ENCODE data around the gene PIGU.
"Not testable (repeated sequence)": the region's sequence is repeated elsewhere in the genome, so short reads cannot be mapped to it uniquely, and the experiment has no call there.

The PIGU gene

DNA sequence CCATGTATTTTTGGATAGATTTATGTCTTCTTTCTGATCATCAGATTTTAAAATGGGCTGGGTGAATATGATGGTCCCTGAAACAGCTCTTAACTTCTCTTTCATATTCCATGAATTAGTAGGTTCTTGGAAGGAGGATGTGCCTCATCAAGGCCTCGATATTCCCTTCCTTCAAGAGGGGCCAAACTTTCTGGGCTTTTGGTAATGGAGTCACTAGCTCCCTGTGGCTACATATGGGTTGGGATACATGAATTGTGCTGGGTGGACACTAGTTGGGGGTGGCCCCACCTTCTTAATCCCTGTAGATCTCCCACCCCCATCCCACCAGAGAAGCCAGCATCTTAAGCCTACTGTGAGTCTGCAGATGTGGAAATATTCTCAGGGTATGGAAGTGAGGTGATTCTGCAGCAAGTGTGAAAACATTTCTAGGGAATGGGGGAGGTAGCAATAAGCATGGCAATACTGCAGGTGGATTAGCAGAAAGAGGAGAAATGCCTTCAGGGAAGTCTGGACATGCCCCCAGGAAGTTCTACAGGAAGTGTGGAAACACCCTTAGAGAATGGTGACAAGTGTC is 29.5 kb upstream of the PIGU start:
- no peak for DNase-seq

DNA sequence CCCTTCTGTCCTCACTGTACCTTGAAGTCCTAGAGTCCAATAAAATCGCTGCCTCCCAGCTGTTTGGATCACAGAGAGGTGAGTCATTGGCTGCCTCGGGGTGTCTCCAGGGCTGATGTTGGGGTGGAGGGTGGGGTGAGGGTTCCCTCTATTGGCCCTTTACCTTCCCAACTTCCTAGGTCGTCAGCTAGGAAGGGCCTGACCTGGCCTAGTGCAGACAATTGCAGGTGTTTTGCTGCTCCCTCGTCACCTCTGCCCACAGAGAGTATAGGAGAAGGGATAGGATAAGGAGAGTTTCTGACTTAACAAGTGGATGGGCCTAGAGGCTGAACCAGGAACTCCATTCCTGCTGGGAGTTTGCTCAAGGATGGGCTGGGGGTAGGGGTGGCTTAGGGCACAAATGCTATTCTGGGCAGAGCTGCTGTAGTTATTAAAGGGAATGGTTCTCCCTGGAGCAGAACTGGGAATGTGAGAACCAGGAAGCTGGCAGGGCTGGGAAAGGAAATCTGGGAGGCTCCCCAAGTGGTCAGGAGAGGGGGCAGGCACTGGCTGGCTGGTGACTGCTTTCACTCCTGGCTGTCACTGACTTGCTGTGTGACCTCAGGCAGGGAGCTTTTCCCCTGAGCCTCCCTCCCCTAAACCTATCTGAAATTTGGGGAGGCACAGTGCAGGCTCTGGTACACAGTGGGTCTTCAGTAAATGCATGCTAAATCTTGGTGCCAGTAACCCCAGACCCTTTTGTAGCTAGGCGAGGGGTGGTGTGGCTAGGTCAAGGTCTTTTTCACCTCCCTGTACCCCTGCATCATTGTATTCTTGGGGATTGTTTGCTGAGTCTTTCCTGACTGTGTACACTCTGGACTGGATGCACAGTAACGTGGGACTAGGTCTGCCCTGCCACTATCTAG is 28.8 kb upstream of the PIGU start:
- no peak for DNase-seq

DNA sequence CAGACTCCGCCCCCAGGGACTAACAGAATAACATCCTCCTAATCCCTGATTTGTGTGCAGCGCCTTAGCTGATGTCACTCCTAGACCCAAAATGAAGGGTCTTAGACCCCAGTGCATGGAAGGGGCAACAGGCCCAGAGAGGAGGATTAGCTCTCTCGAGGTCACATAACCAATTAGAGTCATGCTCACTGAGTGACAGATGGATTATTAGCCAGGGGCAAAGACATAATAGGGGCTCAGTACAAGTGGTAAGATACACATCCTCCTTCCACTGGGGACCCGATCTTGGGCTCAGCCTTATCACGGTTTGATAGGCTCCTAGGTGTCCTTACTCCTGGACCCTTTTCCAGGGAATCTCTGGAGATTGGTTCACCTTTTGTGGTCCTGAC is 28.1 kb upstream of the PIGU start:
- no peak for DNase-seq

DNA sequence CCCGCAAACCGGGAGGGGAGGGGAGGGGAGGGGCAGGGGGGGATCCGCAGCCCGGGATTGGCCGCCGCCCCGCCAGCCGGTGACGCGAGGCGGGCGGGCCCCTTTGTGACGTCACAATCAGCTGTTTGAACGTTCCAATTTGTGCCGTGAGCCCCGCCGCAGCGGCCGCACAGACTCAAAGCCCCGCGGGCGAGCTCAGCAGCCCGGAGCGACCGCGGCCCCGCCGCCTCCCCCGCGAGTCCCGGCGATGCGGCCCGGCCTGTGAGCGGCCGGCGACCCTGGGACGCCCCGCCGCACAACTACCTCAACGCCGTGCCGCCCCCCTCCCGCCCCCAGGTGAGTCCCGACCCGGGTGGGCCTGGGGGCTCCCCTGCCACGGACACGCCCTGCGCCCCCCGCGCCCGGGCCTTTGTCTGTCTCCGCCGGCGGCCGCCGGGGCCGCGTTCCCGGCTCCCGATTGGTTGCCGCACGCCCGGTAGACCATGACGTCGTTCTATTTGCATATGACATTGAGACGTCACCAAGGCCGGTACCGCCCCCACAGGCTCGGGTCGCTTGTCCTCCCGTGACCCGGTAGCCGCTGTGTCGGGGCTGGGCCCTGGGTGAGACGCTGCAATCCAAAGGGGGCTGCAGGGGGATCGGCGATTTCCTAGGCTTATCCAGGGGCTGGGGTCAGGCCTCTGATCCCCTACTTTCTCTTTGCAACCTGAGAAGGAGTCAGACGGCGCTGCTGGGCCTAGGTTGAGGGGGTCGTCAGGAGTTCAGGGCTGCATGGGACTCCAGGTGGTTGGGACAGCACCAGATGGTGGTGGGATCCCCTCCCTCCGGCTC is 27.5 kb upstream of the PIGU start, which contains the start of gene TP53INP2:
Gene TP53INP2, plus strand, starts transcription at position 168 of the 831 bp plus-strand sequence. CDS start 4,396 bp downstream, outside the sequence.
- peak; percentile 65 for DNase-seq

DNA sequence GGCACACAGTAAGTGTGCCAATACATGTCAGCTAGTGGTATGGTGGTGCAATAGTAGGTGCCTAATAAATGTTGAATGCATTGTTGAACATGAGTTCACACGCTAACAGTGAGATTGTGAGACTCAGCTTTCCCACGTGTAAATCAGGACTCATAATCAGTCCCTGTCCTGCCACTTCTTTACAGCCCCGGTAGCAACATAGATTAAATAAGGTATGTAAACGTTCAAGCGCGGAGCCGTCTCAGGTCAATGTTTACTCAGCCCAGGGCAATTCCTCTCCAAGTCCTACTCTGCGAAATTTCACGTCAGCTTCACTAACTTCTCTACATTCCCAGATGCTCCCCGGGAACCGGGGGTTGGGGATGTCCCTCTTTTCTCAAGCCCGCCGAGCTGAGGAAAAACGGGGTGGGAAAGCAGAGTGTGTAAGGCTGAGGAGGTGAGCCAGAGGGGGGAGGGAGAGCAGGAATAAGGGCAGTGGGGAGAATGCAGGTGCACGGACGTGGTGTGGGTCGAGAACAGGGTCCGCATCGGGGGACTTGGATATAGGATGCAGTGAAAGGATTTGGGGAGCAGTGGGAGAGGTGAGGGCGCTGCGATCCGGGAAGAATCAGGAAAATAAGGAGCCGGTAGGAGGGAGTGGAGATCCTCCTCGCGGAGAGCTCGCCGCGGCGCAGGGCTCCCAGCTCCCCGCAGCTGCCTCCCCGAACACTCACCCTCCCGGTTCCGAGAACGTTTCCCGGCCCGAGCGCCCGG is 26.7 kb upstream of the PIGU start:
- no peak for DNase-seq

DNA sequence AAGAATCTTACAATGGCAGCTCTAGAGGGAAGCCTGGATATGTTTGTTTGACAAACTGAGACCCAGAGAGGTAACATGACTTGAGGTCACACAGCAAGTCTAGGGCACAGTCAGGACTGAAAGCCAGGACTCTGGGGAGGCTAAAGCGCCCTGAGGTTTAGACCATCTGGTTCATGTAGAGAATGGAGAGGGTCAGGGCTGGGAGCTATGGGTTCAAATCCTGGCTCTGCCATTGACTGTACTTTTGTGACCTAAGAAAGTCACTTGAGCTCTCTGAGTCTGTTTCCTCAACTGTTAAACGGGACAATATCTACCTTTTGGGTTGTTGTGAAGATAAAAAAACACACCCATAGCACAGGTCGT is 26.1 kb upstream of the PIGU start:
- no peak for DNase-seq

DNA sequence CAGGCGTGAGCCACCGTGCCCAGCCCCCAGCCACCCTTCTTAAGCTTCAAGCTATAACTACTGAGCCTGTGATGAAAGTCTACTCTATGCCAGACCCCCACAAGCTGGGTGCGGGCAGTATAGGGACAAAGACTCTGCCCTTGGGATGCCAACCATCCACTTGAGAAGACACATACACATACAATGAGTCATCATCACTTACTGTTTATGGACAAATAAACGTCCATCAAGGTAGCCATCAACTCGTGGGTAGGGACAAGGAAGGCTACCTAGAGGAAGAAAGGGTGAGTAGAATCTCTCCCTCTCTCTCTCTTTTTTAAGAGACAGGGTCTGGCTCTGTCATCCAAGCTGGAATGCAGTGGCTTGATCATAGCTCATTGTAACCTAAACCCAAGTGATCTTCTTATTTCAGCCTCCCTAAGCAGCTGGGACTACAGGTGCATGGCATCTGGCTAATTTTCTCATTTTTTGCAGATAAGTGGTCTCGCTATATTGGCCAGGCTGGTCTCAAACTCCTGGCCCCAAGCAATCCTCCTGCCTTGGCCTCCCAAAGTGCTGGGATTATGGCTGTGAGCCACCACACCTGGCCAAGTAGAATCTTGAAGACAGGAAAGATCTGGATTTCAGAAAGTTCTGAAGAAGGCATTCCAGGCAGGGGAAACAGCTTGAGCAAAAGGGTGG is 24.7 kb upstream of the PIGU start:
- DNase-seq: no peak

DNA sequence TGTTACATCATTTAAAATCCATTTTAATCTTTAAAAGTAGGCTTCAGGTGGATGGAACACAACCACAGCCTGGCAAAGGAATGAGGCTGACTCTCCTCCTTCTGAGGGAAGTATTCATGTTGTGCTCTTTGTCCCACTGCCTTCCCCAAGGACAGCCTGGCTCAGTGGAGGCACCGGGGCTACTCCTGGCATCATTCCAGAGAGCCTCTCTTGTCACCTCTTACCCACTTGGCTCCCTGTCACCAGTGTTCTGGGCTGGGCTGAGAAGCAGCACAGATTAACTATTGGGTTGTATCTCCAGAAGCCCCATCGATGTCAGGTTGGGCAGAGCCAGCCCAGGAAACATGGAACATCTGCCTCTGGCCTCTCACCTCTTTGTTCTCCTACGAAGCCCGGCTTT is 16.5 kb upstream of the PIGU start:
- DNase-seq: no peak

DNA sequence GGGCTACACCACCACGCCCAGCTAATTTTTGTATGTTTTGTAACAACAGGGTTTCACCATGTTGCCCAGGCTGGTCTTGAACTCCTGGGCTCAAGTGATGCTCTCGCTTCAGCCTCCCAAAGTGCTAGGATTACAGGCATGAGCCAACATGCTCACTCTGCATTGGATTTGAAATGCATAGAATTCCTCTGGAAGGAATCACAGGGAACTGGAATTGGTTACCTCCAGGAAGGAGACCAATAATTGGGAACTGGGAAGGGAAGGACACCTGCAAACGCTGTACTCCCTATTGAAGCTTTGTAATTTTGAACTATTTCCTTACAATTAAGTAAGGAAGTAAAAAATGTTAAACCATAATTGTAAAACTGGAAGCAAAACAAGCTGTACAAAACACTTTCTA is 14.9 kb upstream of the PIGU start:
- DNase-seq: no peak

DNA sequence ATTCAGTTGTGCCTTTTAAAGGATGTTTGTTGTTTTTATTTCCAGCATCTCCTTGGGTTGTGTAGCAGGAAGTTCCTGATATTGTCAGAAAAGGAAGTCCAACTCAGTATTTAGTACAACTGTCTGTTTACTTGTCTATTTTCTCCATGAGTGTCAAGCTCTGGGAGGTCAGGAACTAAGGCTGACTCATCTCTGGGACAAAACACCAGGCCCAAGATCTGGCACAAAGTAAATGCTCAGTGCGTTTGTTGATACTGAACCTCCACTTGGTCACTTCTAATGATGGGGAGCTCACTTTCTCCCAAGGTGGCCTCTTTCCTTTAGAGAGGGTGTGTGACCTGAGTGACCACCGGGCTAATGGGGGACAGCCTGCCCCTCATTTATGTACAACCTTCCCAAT is 12.6 kb upstream of the PIGU start:
- no peak for DNase-seq

DNA sequence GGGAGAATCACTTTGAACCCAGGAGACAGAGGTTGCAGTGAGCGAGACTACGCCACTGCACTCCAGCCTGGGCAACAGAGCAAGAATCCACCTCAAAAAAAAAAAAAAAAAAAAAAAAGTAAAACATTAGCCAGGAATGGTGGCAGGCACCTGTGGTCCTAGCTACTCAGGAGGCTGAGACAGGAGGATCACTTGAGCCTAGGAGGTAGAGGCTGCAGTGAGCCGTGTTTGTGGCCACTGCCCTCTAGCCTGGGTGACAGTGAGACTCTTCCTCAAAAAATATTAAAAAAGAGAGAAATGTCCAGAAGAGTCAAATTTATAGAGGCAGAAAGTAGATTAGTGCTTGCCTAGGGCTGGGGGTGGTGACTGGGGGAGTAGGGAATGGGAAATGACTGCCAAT is 6.8 kb upstream of the PIGU start:
- DNase-seq: no peak

DNA sequence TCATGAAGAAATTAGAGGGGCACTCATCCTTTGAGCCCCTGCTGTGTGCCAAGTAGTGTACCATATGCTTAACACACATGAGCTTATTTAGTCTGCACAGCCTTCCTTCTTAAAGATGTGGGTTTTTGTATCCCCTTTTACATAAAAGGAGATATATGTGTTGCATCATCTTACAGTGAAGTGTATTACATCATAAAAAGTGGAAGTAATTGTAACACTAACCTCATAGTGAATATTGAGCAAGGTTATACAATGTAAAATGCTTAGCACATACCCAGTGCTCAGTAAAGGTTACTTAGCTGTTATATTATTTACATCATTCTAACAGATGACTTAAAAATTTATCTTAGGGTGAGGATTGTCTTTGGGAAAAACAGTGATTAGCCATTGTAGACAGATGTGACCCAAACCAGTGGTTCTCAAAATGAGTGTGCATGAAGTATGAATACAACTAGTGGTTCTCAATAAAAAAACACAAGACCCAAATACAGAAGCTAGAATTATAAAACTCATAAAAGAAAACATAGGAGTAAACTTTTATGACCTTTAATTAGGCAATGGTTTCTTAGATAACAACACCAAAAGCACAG is 3.8 kb upstream of the PIGU start:
- no peak for DNase-seq

DNA sequence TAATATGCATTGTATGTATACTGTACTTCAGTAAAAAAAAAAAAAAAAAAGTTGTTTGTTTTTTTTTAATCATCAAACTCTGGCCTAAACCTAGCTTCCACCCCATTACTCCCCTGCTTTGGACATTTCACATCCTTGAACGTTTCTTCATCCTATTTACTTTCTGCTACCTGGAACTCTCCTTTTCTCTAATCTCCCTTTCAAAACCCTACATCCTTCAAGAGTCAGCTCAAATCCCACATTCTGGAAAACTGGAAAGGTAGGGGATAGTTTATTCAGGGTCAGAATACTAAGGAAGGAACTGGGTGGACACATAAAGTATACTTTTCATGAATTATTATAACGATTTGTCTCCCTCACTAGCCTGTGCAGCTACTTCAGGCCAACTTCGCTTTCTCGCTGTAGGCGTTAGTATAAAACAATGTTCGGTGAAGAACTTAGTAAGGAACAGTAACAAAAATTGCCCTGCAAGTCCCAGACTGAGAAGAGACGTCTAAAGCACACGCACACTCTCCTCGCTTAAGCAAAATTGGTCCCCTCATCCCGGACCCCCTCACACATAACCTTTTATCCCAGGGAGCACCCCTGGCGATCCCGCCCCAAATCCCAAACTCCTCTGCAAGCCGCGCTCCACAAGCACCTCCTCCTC is 775 bp downstream of the PIGU start:
- DNase-seq: no peak

DNA sequence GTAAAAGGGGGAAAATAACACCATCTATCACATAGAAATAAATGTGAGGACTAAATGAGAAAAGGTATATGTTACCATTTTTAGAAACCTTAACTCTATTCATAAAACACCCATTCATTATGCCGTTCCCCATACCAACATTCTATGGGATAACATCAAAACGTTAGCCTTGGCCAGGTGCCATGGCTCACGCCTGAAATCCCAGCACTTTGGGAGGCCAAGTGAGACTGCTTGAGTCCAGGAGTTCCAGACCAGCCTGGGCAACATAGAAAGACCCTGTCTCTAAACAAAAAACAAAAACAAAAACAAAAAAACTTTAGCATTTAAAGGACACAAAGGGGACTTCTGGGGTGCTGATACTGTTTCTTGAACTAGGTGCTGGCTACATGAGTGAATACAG is 1.3 kb downstream of the PIGU start:
- no peak for DNase-seq

DNA sequence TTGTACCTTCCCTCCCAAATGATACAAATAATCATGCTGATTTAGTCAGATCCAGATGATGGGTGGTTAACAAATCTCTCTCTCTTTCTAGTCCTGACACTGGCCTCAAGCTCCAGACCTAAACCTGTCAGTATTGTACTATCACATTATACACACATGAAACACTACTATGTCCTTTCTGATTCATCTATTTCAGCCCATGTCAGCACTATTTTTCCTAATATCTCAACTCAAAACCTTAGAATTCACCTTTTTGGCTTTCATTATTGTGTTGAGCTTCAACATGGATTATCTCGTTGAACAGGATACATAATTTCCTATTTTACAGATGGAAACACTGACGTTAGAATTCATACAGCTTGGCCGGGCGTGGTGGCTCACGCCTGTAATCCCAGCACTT is 3.5 kb downstream of the PIGU start:
- DNase-seq: no peak

DNA sequence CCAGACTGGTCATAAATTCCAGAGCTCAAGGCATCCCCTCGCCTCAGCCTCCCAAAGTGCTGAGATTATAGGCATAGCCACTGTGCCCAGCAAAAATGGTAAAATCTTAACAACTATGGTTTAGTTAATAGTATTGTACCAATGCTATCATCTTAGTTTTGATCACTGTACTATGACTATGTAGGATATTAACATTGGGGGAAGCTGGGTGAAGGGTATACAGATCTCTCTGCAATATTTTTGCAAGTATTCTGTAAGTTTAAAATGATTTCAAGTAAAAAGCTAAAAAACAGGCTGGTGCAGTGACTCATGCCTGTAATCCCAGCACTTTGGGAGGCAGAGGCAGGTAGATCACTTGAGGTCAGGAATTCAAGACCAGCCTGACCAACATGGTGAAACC is 7.8 kb downstream of the PIGU start:
- no peak for DNase-seq

DNA sequence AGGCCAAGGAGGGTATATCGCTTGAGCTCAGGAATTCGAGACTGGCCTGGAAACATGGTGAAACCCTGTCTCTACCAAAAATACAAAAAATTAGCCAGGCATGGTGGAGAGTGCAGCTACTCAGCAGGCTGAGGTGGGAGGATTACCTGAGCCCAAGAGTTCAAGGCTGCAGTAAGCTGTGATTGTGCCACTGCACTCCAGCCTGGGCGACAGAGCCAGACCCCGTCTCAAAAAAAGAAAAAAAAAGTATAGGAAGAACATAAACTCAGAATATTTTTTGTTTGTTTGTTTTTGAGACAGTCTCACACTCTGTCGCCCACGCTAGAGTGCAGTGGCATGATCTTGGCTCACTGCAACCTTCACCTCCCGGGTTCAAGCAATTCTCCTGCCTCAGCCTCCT is 12.1 kb downstream of the PIGU start:
- DNase-seq: not testable (repeated sequence)

DNA sequence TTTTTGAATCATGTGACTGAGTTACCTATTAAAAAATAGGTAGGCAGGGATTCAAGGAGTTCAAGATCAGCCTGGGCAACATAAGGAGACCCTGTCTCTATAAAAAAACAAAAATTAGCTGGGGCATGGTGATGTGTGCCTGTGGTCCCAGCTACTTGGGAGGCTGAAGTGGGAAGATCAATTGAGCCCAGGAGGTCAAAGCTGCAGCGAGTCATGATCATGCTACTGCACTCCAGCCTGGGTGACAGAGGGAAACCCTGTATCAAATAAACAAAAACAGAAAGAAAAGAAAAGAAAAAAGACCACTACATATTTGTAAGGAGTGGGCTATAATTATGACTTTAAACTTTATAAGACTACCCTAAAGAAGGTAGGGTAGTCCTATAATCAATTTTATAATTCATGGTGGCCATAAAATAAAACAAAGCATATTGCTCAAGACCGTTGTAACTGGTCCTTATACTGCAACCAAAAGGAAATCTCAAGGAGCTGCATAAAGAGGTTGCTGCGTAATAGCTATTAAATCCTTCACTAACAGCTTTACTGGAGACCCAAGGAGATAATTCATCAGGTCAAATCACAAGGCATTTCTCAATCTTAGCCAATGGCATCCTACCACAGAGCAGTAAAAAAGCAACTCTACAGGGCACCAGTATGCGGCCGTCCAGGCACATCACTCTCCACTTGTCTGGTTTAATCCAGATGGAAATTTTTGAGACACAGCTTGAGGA is 13.5 kb downstream of the PIGU start:
- DNase-seq: no peak

DNA sequence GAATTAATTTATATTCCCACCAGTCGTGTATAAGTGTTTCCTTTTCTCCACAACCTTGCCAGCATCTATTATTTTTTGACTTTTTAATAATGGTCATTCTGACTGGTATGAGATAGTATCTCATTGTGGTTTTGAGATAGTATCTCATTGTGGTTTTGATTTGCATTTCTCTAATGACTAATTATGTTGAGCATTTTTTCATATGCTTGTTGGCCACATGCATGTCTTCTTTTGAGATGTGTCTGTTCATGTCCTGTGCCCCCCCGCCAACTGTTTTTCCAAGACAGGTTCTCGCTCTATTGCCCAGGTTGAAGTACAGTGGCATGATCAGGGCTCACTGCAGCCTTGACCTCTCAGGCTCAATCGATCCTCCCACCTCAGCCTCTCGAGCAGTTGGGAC is 15.1 kb downstream of the PIGU start:
- DNase-seq: not testable (repeated sequence)

DNA sequence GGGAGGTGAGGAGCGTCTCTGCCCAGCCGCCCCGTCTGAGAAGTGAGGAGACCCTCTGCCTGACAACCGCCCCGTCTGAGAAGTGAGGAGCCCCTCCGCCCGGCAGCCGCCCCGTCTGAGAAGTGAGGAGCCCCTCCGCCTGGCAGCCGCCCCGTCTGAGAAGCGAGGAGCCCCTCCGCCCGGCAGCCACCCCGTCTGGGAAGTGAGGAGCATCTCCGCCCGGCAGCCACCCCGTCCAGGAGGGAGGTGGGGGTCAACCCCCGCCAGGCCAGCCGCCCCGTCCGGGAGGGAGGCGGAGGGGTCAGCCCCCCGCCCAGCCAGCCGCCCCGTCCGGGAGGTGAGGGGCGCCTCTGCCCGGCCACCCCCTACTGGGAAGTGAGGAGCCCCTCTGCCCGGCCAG is 18.2 kb downstream of the PIGU start:
- not testable (repeated sequence) for DNase-seq

Data from NCI-H2107 (cell line).